Ishikawa (cell line): ENCODE measurements around the gene DCUN1D2.

ENCODE experiments used
- CEBPB ChIP-seq: IDR thresholded peaks from 2 replicates; pipeline ENCODE4 v1.6.1; 2012
- EGR1 ChIP-seq: IDR thresholded peaks from 2 replicates; pipeline ENCODE4 v1.6.1; 2012
- EP300 ChIP-seq: IDR thresholded peaks from 2 replicates; pipeline ENCODE4 v1.6.1; 2012; ENCODE audit warnings: borderline replicate concordance
- RAD21 ChIP-seq: IDR thresholded peaks from 2 replicates; pipeline ENCODE4 v1.6.1; 2012; ENCODE audit warnings: low read depth
- TCF12 ChIP-seq: IDR thresholded peaks from 2 replicates; pipeline ENCODE4 v1.6.1; 2012; ENCODE audit warnings: low read depth
- TEAD4 ChIP-seq: IDR thresholded peaks from 2 replicates; pipeline ENCODE4 v1.6.1; 2012
- ZBTB7A ChIP-seq: IDR thresholded peaks from 2 replicates; pipeline ENCODE4 v1.6.1; 2012; ENCODE audit warnings: low read depth
- TF ChIP-seq, protein P1 (sequence below): IDR thresholded peaks from 2 replicates; pipeline ENCODE4 v1.6.1; 2012
- TF ChIP-seq, protein P2 (sequence below): IDR thresholded peaks from 2 replicates; pipeline ENCODE4 v1.6.1; 2012

DNA sequence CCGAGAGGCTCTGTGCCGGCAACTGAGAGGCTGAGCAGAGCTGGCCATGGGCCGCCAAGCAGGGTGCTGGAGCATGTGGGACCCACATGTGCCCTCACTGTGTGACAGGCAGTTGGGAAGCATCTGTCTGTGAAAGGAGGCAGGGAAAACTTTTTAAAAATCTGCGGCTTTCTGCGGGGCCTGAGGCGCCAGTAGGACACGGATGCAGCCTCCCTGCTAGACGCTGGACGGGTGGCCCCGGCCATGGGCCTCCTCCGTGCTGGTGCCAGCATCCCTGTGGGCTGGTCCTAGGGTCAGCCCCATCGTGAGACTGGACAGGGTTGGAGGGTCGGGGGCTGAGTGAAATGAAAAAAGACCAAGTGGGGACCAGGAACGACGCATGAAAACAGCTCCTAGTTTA is 20.9 kb upstream of the DCUN1D2 start:
- TF ChIP-seq, protein P1, sequence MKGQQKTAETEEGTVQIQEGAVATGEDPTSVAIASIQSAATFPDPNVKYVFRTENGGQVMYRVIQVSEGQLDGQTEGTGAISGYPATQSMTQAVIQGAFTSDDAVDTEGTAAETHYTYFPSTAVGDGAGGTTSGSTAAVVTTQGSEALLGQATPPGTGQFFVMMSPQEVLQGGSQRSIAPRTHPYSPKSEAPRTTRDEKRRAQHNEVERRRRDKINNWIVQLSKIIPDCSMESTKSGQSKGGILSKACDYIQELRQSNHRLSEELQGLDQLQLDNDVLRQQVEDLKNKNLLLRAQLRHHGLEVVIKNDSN = no peak
- TF ChIP-seq TCF12 (no peak), RAD21 (no peak), TEAD4 (no peak), CEBPB (no peak), ZBTB7A (no peak), EP300 (no peak), EGR1 (no peak)
- TF ChIP-seq, protein P2, sequence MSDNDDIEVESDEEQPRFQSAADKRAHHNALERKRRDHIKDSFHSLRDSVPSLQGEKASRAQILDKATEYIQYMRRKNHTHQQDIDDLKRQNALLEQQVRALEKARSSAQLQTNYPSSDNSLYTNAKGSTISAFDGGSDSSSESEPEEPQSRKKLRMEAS = no peak
